ENCODE results near the gene ZNHIT1. TPM values are rescaled to one million over a fixed set of nuclear protein-coding genes. Genes with fewer than 3 reads are reported as not detected.

The ZNHIT1 gene
- total and polyA plus RNA-seq, 11 donors = 47.0 to 156 (median 61.0) TPM

- DNase-seq (no peak), ATAC-seq (no peak)
- Histone ChIP-seq H3K4me3 (no peak overlapping the region), H3K36me3 (no peaks in the 10 kb centered on the region), H3K9me3 (no peaks in the 10 kb centered on the region), H3K4me1 (no peaks in the 10 kb centered on the region), H3K27ac (no peak overlapping the region), H3K27me3 (peaks cover 0 to 5% (median 0%) of the 10 kb centered on the region in 9 donors)
- WGBS, 4 donors = 74 to 81% (median 77%) methylated on average over 5 of the region's 5 CpGs
- intact Hi-C loops (cut with DNase I) = loop anchor here in 1 of 10 donors (10.0 kb wide), 1 partner anchor 376 kb away; the partner anchor contains the start of gene ACHE
- TF ChIP-seq, protein P1, sequence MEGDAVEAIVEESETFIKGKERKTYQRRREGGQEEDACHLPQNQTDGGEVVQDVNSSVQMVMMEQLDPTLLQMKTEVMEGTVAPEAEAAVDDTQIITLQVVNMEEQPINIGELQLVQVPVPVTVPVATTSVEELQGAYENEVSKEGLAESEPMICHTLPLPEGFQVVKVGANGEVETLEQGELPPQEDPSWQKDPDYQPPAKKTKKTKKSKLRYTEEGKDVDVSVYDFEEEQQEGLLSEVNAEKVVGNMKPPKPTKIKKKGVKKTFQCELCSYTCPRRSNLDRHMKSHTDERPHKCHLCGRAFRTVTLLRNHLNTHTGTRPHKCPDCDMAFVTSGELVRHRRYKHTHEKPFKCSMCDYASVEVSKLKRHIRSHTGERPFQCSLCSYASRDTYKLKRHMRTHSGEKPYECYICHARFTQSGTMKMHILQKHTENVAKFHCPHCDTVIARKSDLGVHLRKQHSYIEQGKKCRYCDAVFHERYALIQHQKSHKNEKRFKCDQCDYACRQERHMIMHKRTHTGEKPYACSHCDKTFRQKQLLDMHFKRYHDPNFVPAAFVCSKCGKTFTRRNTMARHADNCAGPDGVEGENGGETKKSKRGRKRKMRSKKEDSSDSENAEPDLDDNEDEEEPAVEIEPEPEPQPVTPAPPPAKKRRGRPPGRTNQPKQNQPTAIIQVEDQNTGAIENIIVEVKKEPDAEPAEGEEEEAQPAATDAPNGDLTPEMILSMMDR (IDR thresholded peaks at IDR 0.05) = no peak
- TF ChIP-seq POLR2A (IDR thresholded peaks at IDR 0.05) = no peak
Measured at GRCh38 chr7:101271021-101271420, 53.1 kb downstream of the ZNHIT1 start.

- no peaks in the 10 kb centered on the region for H3K9me3 ChIP-seq
- H3K4me1 ChIP-seq = no peaks in the 10 kb centered on the region
- WGBS, 4 donors = 42 to 60% (median 54%) methylated on average over 4 of the region's 4 CpGs
- peaks cover 0 to 22% (median 0%) of the 10 kb centered on the region in 9 donors for H3K27me3 ChIP-seq
- ATAC-seq (no peak), DNase-seq (no peak)
- no peak overlapping the region for H3K27ac ChIP-seq
- TF ChIP-seq POLR2A (IDR thresholded peaks at IDR 0.05) = no peak
- TF ChIP-seq, protein P1 (IDR thresholded peaks at IDR 0.05) = no peak
- no peaks in the 10 kb centered on the region for H3K36me3 ChIP-seq
- H3K4me3 ChIP-seq = no peak overlapping the region
- intact Hi-C loops (cut with DNase I) = loop anchor here in 1 of 10 donors (10.0 kb wide), 1 partner anchor 378 kb away; the partner anchor contains the start of gene ACHE
Measured at GRCh38 chr7:101273206-101273605, 55.2 kb downstream of the ZNHIT1 start.

Other genes with a start within 250 kb of the ZNHIT1 start
- gene MUC12, start 248.6 kb upstream of the ZNHIT1 start, total RNA-seq = under 1 TPM in 2 of 9 donors, not detected in 7; 0.02 TPM
- gene MUC12, start 248.6 kb upstream of the ZNHIT1 start, polyA plus RNA-seq = under 1 TPM; 0.19 to 0.23 TPM
- not detected for gene MUC17, start 198.1 kb upstream of the ZNHIT1 start, total RNA-seq
- gene MUC17, start 198.1 kb upstream of the ZNHIT1 start, polyA plus RNA-seq = not detected
- gene TRIM56, start 132.7 kb upstream of the ZNHIT1 start, total RNA-seq = 10 to 100 TPM in 8 of 9 donors, 1 to 10 TPM in 1; 7.9 to 37.4 (median 14.7) TPM
- gene TRIM56, start 132.7 kb upstream of the ZNHIT1 start, polyA plus RNA-seq = 10 to 100 TPM; 10.7 to 12.7 TPM
- gene SERPINE1, start 91.1 kb upstream of the ZNHIT1 start, total RNA-seq = 100 to 1,000 TPM in 1 of 9 donors, 10 to 100 TPM in 4, 1 to 10 TPM in 4; 1.3 to 153 (median 13.9) TPM
- gene SERPINE1, start 91.1 kb upstream of the ZNHIT1 start, polyA plus RNA-seq = 100 to 1,000 TPM in 1 of 2 donors, 1 to 10 TPM in 1; 3.4 to 595 TPM
- gene AP1S1, start 63.7 kb upstream of the ZNHIT1 start, total RNA-seq = 10 to 100 TPM in 8 of 9 donors, 1 to 10 TPM in 1; 9.9 to 24.5 (median 12.8) TPM
- 10 to 100 TPM; 15.9 to 41.8 TPM for gene AP1S1, start 63.7 kb upstream of the ZNHIT1 start, polyA plus RNA-seq
- under 1 TPM in 2 of 9 donors, not detected in 7; 0.09 to 0.19 TPM for gene VGF, start 52.6 kb upstream of the ZNHIT1 start, total RNA-seq
- gene VGF, start 52.6 kb upstream of the ZNHIT1 start, polyA plus RNA-seq = under 1 TPM in 1 of 2 donors, not detected in 1; 0.14 TPM
- under 1 TPM in 1 of 9 donors, not detected in 8; 0.23 TPM for gene NAT16, start 37.9 kb upstream of the ZNHIT1 start, total RNA-seq
- not detected for gene NAT16, start 37.9 kb upstream of the ZNHIT1 start, polyA plus RNA-seq
- not detected for gene MOGAT3, start 17.1 kb upstream of the ZNHIT1 start, total RNA-seq
- gene MOGAT3, start 17.1 kb upstream of the ZNHIT1 start, polyA plus RNA-seq = not detected
- 10 to 100 TPM; 27.4 to 77.6 (median 42.0) TPM for gene PLOD3, start 584 bp upstream of the ZNHIT1 start, total RNA-seq
- 10 to 100 TPM; 22.2 to 55.2 TPM for gene PLOD3, start 584 bp upstream of the ZNHIT1 start, polyA plus RNA-seq
- gene CLDN15, start 19.6 kb downstream of the ZNHIT1 start, total RNA-seq = 10 to 100 TPM in 1 of 9 donors, 1 to 10 TPM in 8; 1.4 to 37.6 (median 2.2) TPM
- gene CLDN15, start 19.6 kb downstream of the ZNHIT1 start, polyA plus RNA-seq = 1 to 10 TPM; 1.9 to 3.6 TPM
- 100 to 1,000 TPM; 249 to 491 (median 282) TPM for gene FIS1, start 26.9 kb downstream of the ZNHIT1 start, total RNA-seq
- gene FIS1, start 26.9 kb downstream of the ZNHIT1 start, polyA plus RNA-seq = 100 to 1,000 TPM; 204 to 361 TPM
- 10 to 100 TPM; 15.7 to 39.3 (median 30.0) TPM for gene IFT22, start 103.6 kb downstream of the ZNHIT1 start, total RNA-seq
- gene IFT22, start 103.6 kb downstream of the ZNHIT1 start, polyA plus RNA-seq = 10 to 100 TPM; 14.8 to 38.0 TPM
- 1 to 10 TPM in 1 of 9 donors, under 1 TPM in 1, not detected in 7; 0.08 to 2.1 TPM for gene COL26A1, start 144.7 kb downstream of the ZNHIT1 start, total RNA-seq
- gene COL26A1, start 144.7 kb downstream of the ZNHIT1 start, polyA plus RNA-seq = not detected